ENCODE measurements around the gene VPS51.

GRCh38 chr11:65059523-65059922 lies 36.5 kb upstream of the VPS51 start:
- no peak for TF ChIP-seq POLR2AphosphoS5 (IDR thresholded peaks at IDR 0.05; ENCODE audit: low read depth, low read length)
- TF ChIP-seq SIN3A (IDR thresholded peaks at IDR 0.05; ENCODE audit: borderline replicate concordance, insufficient read depth, low read length): no peak
